ENCODE data around the gene XPR1.

DNA sequence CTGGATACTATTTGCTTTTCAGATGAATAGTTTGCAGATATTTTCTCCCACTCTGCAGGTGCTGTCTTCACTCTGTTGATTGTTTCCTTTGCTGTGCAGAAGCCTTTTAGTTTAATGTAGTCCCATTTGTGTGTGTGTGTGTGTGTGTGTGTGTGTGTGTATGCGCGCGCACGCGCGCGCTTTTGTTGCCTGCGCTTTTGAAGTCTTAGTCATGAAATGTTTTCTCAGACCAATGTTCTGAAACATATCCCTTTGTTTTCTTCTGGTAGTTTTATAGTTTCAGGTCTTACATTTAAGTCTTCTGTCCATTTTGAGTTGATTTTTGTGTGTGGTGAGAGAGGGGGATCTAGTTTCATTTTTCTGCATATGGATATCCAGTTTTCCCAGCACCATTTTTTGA lies 63.5 kb downstream of the XPR1 start:
- TF ChIP-seq CTCF (conservative IDR thresholded peaks at IDR 0.05) (no peak), EZH2 (IDR thresholded peaks at IDR 0.05; ENCODE audit: low read depth) (no peak)

All from PC-9 (cell line).